T47D (cell line): ENCODE measurements around the gene ADSS1.
A peak's percentile ranks its signal among the peaks of the same experiment; 100 is the strongest.

Experiments
- DNase-seq, 2 experiments: peaks; one replicate each; pipeline versions ENCODE4 v3.0.0 to v3.0.0-alpha.2; 2011 to 2012; ENCODE audit warnings: low read depth in 1 of 2, low spot score in 1 of 2
- JUND ChIP-seq: IDR thresholded peaks from 2 replicates; pipeline ENCODE4 v1.6.1; 2012; ENCODE audit warnings: low read depth
- in situ Hi-C: cut with HindIII; loops from 2 replicates; pipeline ENCODE4 v1.10.0; 2016; ENCODE audit warnings: low sequenced_read_pairs, low pct_unique_long_range_greater_than_20kb

ADSS1 gene

DNA sequence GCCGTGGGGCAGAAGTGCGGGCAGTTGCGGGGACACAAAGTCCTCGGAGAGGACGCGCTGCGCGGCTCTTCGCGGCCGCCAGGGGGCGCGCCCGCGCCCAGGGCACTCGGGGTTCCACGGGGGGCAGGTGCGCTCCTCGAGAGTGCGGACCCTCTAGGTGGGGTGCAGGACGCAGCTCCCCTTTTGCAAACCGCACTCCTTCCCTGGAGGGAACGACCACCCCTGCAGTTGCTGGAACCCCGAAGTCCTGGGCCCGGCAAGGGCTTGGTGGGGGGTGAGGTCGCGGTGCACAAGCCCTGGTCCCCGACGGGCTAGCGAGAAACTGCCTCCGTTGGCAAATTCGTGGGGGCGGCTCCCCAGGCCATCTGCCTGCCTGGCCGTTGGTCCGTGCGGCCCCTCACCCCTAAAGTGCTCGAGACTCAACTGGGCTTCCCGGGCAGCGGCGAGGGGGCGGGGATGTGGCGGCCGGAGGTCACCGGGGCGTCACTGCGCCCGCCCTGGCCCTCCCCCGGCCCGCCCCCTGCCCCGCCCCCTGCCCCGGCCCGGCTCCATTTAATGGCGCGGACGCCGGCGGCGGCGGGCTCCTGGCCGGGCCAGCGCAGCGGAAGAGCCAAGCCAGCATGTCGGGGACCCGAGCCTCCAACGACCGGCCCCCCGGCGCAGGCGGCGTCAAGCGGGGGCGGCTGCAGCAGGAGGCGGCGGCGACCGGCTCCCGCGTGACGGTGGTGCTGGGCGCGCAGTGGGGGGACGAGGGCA lies at the start of gene ADSS1:
TSS of gene ADSS1 (plus strand) at position 579 of the 756 bp plus-strand sequence. CDS start at position 621, 42 bp downstream.
- no peak for TF ChIP-seq JUND
- DNase-seq: peak; percentile 71 to 93
- in situ Hi-C loops: no loop called here

DNA sequence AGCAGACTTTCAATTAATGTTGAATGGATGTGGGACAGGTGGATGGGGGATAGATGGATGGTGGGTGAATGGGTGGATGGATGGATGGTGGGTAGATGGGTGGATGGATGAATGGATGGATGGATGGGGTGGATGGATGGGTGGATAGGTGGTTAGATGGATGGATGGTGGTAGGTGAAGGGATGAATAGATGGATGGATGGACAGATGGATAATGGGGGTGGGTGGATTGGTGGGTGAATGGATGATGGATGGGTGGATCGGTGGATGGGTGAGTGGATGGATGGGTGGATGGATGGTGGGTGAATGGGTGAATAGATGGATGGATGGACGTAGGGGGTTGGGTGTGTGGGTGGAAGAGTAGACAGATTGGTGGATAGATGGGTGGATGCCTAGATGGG lies 48.6 kb upstream of the ADSS1 start:
- in situ Hi-C loops: no loop called here
- TF ChIP-seq JUND: no peak
- DNase-seq: no peak

DNA sequence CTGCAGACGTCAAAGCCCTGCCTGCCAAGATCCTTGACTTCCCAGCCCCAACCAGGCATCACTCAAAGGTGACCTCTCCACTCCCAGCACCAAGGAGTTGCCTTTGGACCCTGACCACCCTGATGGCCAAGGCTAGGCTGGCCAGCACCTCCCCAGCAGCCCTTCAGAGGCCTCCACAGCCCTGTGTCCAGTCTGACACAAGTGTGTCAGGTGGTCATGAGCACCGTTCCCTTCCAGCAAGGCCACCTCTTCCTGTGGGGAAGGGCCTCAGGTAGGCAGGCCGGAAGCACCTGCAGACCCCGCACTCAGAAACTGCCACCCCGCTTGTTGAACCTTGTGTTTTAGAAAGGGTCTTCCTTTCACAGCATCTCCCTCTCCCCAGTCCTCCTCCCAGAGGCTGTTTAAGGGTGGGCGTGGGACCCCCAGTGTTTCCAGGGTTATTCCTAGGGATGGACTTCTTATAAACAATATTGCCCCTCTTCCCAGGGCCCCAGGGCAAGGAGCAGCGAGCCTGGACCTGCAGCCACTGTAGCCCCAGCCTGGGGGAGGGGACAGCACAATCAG lies 47.8 kb upstream of the ADSS1 start:
- no peak for TF ChIP-seq JUND
- no peak for DNase-seq
- in situ Hi-C loops: no loop called here

DNA sequence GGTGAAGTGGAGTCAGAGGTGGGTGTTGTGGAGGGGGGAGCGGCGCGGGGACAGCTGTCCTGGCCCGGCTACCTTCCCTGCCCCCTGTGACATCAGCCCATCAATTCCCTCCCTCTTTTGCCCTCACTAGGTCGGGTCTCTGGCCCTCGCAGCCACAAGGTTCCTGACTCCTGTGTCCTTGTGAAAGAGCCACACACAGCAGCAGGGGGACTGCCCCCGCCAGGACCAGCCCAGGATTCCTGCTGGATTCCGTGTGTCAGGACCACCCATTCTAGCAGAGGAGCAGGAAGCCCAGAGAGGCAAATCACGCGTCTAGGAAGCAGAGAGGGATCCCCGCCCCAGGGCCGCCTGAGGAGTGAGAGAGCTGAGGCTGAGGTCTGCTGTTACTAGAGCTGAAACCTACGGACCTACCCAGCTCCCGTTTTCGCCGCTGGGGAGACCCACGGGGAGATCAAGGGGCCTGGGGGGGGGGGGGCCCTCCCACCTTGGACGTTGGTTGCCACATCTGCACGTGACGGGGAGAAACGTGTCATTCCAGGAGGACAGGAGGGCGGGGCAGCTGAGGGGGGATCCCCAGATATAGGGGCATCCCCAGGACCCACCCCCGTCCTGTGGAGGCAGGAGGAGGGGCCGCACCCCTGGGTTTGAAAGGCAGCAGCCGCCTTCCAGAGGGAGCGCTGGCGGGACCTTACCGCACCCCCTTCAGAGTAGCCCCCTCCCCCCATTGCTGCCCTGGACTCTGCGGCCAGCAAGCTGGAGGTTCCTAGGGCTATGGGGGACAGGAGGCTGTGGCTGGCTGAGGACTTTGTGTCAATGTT lies 47.1 kb upstream of the ADSS1 start:
- DNase-seq: no peak
- in situ Hi-C loops: no loop called here
- no peak for TF ChIP-seq JUND

DNA sequence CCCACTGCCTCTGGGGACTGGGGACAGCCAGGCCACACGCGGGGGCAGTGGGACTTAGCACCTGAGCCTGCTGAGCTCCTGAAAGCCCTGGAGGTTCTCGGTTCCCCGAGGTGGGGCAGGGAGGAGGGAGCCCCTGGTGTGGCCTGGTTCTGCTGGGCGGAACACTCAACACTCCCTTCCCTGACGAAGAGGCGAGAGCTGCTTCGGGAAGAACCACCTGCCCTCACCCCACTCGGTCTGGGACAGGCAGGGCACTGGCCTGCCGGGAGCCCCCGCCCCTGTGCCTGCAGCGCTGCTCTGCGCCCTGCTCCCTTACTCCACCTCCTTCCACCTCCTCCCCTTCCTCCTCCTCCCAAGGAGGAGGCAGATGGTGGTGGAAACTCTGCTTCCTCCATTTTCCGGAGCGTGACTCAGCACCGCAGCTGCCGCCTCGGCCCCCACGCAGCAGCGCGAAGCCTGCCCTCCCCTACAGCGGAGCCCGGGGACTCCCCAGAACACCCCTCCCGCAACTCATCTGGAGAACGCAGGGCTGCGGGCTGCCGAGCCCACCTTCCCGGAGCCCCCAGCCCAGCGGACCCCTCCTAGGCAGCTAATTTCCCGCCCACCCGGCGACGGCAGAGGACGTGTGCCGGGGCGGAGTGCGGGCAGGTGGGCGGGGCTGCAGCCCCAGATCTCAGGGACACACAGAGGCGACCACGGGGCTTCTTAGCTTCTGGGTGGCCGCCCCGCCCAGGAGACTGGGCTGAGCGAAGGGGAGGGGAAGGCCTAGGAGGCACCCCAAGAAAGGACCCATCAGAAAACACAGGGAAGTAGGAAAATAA lies 46.3 kb upstream of the ADSS1 start:
- in situ Hi-C loops: no loop called here
- no peak for TF ChIP-seq JUND
- DNase-seq: peak; percentile 76 to 79

DNA sequence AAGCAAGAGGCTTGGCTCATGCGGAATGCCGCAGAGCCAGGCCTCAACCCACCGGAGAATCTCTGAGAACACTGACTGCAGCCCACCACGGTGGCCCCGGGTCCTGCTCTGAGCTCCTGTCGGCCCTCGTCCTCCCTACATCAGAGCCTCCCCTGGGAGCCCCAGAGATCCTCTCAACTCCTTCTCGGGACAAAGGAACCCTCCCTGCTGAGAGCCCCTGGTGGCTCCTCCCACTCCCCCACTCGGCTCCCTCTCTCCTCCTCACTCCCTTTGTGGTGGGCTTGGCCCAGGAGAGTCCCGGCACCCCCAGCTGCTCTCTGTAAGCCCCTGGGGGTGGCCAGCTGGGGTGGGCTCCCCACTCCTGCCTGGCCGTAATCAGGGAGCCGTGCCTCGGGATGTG lies 45.7 kb upstream of the ADSS1 start:
- in situ Hi-C loops: no loop called here
- no peak for DNase-seq
- TF ChIP-seq JUND: no peak

DNA sequence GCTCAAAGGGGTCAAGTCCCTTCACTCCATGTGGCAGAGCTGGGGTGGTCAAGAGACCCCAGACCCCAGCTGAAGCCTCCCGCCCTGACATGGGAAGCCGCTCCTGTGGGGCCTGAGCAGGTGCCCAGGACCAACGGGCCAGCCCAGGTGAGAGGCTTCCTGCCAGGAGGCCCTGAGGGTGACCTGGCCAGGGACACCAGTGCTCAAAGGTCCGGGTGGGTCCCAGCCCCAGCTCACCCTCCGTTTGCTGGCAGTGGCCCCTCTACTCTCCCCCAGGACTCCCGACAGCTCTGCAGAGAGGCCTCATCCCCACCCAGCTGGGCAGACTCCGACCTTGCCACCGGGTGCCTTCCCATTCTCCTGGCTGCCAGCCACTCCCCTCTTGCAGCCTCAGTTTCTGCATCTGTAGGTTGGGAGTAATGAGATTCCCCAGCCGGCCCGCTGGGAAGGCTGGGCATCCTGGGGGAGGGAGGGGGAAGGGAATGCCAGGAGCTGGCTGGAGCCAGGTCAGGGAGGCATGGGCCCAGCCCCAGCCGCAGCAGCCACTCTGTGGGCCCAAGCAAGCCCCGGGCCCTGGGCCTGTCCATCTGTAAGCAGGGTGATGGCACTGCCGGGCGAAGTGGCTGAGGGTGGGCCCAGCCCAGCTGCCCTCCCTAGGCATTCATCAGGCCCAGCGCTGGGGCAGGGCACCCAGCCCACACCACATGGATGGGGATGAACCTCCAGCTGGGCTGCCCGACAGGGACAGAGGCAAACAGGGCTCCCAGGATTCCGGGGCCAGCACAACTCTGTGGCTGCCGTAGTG lies 44.9 kb upstream of the ADSS1 start:
- in situ Hi-C loops: no loop called here
- TF ChIP-seq JUND: no peak
- no peak for DNase-seq

DNA sequence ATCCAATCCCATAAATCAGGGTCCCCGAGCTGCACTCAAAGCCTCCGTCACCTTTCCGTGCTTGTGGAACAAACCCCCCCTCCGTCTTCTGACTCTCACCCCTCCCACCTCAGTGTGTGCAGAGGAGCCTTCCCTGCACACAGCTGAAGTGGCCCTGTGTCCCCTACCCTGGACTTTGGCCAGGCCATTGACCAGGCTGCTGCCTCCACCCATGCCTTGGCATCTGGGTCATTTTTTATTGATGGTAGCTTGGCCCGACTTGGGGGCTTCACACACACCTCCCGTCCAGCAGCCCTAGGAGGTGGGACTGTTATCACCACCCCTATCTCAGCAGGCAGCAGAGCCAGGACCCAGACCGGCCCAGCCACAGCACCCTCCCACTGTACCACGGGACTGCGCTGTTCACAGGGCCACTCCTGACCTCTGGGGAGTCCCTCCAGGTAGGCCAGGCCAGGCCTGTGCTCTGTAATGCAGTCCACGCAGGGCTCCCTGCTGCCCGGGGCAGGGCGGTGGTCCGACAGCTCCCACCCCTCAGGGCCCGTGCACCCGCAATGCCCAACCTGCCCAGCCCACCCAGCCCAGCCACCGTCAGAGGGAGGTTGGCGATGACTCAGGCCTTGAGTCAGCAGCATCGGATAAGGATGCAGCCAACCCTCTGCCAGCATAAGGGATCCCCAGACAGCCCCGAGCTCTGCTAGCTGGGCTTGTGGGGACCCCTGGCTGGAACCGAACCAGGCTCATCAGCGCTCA lies 43.8 kb upstream of the ADSS1 start:
- in situ Hi-C loops: no loop called here
- DNase-seq: no peak
- TF ChIP-seq JUND: no peak

DNA sequence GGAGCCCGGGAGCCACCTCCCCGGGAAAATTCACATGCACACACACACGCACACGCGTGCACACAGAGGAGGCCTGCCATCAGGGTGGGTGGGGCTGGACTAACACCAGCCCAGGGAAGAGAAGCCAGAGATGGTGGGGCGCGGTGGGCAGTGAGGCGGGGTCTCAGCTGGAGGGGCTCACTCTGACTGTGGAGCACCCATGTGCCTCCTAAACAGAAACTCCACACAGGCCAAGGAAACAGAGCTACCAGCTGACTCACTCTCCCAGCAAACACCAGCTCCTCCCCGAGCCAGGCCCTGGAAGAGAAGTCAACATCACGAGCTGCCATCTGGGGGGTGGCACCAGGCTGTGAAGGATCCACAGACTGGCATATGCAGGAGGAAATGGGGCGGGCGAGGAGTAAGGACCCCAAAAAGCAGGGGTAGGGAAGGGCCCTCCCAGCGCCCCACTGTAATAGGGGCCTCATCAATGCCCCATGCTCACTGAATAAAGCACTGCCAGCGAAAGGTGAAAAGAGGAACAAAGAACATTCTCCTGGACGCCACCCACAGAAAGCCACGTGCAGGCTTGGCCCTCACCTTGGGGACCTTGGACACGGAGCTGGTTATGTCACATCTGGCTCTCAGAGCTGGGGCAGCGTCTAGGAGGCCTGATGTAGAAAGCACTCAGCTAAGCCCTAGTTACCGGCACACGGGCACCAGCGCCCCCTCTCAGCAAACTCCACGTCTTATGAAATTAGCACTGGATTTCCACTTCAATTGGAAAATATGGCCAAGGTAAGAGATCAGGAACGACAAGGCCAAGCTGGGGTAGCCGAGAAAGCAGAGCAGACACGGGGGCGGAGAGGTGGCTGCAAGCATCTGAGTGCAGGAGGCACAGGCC lies 43.0 kb upstream of the ADSS1 start:
- DNase-seq: peak in 1 of 2 experiments; percentile 62
- in situ Hi-C loops: no loop called here
- TF ChIP-seq JUND: no peak

DNA sequence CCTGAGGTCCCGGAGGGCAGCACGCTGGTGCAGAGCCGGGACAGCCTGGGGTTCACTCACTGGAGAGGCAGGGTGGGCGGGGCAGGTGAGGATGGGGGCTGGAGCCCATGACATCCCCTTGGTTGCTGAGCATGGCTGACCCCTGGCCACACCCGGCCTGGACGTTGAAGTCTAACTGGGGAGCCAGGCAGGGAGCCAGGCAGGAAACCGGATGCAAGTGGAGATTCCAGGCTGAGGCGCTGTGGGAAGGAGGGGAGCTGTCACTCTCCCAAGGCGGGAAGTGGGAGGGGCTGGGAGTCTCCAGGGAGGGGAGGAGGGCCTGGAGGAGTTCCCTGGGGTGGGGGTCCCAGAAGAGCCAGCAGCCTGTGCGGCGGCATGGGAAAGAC lies 42.3 kb upstream of the ADSS1 start:
- peak; percentile 78 to 85 for DNase-seq
- no peak for TF ChIP-seq JUND

DNA sequence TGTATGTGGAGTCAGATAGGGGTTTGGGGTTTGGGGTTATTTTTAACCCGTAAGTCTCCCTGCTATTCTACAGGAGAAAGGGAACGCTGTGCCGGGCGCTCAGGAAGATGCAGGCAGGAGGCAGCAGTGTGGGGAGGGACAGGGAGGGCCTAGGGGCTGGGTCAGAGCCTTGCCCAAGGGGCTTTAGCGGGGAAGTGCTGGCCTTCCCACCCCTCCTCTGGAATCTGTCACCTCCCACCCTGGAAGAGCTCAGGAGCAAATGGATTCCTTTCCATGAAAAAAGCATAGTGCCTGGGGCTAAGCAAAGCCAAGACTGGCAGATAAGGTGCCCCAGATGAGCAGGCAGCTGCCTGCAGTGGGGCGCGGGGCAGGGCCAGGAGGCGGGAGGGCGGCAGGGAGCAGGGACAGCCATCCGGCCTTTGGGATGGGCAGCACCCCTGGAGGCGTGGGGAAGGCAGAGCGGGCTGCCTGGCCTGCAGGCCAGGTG lies 41.9 kb upstream of the ADSS1 start:
- in situ Hi-C loops: no loop called here
- no peak for DNase-seq
- TF ChIP-seq JUND: no peak

More for the DNA sequence above, 42.3 kb upstream of the ADSS1 start:
- in situ Hi-C loops: no loop called here
